ENCODE data around the gene ESR2.
A peak's percentile ranks its signal among the peaks of the same experiment; 100 is the strongest.

GRCh38 chr14:64159588-64159987 lies 134.6 kb downstream of the ESR2 start:
- TF ChIP-seq MAX (IDR thresholded peaks at IDR 0.05; ENCODE audit: low read depth) (no peak), CTCF (IDR thresholded peaks at IDR 0.05) (peak; percentile 12; the same call in 1 of the 2 replicates), YY1 (IDR thresholded peaks at IDR 0.05; ENCODE audit: low read depth) (no peak), TAF1 (IDR thresholded peaks at IDR 0.05; ENCODE audit: borderline replicate concordance, low read depth, low read length) (no peak), POLR2AphosphoS5 (IDR thresholded peaks at IDR 0.05; ENCODE audit: low read depth, low read length) (no peak), REST (IDR thresholded peaks at IDR 0.05; ENCODE audit: low read depth, low read length) (no peak), PBX3 (IDR thresholded peaks at IDR 0.05) (no peak), GATA2 (CRISPR knock-in tag; IDR thresholded peaks at IDR 0.05) (no peak), RAD21 (IDR thresholded peaks at IDR 0.05; ENCODE audit: low read length) (peak; percentile 48), FOXM1 (IDR thresholded peaks at IDR 0.05; ENCODE audit: low read depth) (no peak)

Data from SK-N-SH (cell line).